HUDEP-2 (cell line): ENCODE results near the gene EVI5L.

ENCODE experiments used
- DNase-seq, 76 experiments: peaks; one replicate each; lab custom pipeline; 2025; ENCODE audit not compliant: unreplicated experiment in 76 of 76; lab: John Stamatoyannopoulos, UW

EVI5L gene

DNA sequence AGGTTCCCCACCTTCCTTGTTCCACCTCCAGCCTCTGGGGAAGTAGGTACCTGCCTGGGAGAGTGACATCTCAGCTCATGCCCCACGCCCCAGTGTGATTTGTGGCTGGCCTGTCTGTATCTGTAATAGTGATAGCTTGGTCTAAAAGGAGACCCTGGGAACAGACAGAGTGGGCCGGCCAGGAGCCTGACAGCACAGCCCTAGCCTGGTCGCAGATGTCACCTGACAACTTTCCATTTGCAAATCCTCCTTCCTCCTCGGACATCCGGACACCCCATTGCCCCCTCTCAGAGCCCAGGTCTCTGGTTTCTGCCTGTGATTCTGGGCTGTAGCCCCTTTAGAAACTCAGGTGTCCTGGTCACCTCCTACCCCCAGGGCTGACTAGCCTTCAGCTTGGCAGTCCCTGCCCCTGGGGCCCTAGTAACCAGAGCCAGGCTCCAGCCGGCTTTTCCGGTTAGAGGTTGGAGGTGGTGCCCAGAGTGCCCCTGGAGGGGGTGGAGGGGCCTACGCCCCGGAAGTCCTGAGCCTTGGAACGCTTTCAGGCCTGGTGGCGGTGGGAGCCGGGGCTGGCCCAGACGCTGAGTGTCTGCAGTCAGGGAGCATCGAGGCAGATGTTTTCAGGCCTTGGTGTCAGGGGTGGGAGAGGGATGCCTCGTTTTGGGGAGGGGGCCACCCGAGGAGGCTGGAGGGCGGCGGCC, 64.7 kb downstream of the EVI5L start:
- no peak for DNase-seq

DNA sequence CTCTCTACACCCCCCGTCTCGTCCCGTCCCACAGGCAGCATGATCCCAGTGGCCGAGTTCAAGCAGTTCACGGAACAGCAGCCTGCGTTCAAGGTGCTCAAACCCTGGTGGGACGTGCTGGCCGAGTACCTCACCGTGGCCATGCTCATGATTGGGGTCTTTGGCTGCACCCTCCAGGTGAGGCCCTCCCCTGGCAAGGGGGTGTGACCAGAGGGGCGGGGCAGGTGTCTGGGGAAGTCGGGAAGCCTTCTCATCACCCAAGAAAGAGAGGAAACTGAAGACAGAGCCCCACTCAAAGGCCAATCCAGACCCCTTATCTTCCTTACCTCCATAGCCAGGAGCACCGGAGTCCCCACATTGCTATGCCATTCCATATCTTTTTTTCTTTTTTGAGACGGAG, 65.5 kb downstream of the EVI5L start:
- no peak for DNase-seq

DNA sequence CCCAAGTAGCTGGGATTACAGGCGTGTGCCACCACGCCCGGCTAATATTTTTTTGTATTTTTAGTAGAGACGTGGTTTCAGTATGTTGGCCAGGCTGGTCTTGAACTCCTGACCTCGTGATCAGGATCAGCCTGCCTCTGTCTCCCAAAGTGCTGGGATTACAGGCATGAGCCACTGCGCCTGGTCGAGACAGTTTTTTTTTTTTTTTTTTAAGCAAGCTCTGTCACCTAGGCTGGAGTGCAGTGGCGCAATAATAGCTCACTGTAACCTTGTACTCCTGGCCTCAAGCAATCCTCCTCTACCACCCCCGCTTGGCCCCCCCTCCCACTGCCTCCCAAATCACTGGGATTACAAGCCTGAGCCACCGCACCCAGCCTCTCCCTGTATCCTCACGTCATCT, 67.3 kb downstream of the EVI5L start:
- DNase-seq = no peak

DNA sequence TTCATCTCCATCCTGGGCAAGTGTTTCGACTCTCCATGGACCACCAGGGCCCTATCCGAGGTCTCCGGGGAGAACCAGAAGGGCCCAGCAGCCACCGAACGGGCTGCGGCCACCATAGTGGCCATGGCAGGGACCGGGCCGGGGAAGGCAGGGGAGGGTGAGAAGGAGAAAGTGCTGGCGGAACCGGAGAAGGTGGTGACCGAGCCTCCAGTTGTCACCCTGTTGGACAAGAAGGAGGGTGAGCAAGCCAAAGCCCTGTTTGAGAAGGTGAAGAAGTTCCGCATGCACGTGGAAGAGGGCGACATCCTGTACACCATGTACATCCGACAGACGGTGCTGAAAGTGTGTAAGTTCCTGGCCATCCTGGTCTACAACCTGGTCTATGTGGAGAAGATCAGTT, 68.9 kb downstream of the EVI5L start:
- no peak for DNase-seq

DNA sequence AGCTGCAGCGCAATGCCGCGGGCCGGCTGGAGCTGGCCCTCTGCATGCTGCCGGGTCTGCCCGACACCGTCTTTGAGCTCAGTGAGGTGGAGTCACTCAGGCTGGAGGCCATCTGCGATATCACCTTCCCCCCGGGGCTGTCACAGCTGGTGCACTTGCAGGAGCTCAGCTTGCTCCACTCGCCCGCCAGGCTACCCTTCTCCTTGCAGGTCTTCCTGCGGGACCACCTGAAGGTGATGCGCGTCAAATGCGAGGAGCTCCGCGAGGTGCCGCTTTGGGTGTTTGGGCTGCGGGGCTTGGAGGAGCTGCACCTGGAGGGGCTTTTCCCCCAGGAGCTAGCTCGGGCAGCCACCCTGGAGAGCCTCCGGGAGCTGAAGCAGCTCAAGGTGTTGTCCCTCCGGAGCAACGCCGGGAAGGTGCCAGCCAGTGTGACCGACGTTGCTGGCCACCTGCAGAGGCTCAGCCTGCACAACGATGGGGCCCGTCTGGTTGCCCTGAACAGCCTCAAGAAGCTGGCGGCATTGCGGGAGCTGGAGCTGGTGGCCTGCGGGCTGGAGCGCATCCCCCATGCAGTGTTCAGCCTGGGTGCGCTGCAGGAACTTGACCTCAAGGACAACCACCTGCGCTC, 69.8 kb downstream of the EVI5L start:
- DNase-seq = no peak

DNA sequence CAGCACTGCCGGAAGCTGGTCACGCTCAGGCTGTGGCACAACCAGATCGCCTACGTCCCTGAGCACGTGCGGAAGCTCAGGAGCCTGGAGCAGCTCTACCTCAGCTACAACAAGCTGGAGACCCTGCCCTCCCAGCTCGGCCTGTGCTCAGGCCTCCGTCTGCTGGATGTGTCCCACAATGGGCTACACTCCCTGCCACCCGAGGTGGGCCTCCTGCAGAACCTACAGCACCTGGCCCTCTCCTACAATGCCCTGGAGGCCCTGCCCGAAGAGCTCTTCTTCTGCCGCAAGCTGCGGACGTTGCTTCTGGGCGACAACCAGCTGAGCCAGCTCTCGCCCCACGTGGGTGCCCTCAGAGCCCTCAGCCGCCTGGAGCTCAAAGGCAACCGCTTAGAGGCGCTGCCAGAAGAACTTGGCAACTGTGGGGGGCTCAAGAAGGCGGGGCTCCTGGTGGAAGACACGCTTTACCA, 70.4 kb downstream of the EVI5L start:
- DNase-seq = no peak

DNA sequence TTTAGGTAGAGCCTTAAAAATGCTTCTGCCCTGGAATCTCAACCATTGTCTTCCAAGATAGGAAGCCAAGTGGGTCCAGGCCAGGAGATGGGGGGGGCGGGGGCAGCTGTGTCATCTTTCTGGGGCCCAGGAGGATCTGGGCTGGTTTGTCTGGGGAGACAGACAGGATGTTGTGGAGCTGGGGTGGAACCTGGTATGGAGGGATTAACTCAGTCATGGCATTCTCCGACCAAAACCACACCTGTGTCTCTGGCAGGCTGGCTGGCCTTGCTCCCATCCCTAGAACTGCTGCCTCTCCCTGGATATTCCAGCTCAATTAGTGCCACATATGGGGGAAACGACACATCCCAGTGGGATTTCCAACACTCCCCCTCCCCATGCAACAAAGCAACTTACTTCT, 70.9 kb downstream of the EVI5L start:
- no peak for DNase-seq

DNA sequence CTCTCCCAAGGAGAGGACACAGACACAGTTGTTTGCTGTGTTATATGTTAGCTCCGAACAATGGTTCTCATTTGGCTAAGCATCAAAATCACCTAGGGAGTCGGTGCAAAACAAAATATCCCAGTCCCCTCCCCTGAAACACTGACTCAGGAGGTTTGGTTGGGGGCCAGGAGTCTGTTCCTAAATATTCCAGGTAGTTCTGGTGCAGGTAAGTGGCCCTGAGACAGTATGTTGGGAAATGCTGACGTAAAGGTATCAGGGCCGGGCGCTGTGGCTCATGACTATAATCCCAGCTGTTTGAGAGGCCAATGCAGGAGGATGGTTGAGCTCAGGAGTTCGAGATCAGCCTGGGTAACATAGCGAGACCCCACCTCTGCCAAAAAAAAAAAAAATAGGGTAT, 71.3 kb downstream of the EVI5L start:
- DNase-seq = no peak

DNA sequence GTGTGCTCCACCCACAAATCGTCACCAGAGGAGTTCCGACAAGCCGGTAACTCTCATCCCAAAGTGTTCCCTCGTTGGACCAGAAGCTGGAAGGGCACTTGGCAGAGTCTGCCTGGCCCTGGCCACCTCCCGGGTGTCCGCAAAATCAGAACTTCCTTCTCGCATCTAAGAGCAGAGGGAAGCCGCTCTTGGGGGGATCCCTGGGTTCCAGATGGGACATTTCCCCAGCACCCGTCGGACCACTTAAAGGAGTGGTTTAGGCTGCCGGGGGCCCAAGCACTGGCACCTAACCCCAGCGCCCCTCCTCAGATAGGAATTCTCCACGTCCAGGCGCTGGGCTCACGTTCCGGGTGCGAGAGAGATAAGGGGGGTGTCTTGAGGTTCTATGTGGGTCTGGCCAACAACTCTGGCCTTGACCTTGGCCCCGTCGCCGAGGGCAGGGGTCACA, 72.8 kb downstream of the EVI5L start:
- DNase-seq = peak in 1 of 76 experiments; percentile 33

DNA sequence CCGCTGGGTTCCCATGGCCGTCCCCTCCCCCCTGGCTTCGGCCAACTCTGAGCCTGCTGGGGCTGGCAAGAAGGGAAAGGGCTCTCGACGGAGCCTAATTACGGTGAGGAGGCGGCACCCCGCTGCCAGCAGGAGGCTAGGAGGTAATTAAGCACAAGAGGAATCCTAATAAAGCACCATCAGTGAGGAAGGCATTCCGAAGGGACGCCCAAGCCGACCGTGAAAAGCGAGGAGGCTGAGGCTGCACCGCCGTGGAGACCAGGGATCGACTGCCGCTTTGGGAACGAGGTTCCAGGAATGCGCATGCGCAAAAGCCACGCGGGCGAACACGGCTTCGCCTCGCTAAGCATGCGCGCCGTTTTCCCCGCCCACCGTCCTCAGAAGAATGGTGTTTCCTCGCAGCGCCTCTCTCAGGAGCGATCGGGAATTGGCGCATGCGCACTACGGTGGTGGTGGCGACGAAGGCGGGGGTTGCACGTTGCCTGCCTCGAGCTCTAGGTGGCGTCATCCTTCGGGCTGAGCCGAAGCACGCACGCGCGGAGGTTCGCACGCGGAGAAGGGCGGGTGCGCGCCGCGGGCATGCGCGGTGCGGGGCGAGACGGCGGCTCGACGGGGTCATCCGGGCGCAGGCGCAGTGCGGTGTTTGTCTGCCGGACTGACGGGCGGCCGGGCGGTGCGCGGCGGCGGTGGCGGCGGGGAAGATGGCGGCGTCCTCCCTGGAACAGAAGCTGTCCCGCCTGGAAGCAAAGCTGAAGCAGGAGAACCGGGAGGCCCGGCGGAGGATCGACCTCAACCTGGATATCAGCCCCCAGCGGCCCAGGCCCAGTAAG, 73.4 kb downstream of the EVI5L start, which contains the start of gene MAP2K7:
MAP2K7 (plus strand) TSS at position 634 of the 830 bp plus-strand sequence; CDS start at position 702, 68 bp downstream.
- peak; percentile 93 to 100 (median 100) for DNase-seq

DNA sequence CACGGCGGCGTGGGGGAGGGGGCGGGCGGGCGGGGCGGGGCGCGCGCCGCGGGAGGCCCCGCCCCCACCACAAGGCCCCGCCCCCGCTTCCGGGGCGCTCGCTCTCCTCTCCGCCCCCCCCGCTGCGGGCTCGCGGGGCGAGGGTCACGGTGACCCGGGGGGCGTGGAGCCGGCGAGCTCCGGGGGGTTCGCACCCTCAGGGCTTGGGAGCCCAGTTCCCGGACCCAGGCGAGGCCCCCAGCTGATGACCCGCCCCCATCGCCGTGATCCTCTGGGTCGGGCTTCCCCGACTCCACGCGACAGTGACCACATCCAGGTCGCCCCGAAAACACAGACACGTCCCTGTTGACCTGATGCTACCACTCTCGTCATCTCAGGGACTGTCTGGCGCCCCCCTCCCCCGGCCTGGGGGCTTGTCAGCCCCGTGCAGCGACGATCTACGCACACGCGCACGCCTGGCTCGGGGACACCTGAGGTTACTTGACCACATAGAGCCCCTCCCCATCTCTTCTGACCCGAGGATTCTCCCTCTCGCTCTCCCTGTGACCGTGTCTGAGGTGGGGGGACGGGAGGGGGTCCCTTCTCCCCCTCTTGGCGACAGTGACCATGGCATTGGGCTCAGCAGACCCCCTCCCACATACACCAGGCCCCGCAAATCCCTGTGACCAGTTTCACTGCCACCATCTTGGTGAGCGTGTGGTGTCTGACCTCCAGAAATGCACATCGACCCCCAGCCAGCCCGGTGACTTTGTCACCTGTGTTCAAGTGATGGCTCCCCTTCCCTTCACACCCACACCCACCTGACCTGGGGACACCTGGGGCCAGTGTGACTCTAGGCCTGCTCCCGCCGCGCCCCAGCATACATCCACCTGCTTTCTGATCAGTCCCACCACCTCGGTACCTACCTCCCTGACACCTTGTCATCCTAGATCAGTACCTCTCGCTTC, 74.3 kb downstream of the EVI5L start:
- DNase-seq = peak in 19 of 76 experiments; percentile 48 to 85 (median 59)

DNA sequence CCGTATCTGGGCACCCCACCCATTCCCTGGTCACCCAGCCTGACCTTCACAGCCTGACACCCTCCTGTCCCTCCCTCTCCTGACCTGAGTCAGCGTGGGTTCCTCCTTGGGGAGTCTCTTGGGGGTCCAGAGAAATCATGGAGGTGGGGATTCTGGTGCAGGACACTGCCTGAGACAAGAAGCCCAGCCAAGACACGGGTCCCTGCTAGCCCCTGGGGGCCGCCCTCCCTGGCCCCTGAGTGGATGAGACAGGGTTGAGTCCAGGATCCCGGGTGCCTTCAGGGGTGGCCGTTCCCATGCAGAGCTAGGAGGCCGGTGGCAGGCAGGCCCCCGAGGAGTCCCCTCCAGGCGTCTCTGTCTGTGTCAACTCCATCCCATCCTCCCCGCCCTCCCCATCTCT, 75.2 kb downstream of the EVI5L start:
- no peak for DNase-seq

DNA sequence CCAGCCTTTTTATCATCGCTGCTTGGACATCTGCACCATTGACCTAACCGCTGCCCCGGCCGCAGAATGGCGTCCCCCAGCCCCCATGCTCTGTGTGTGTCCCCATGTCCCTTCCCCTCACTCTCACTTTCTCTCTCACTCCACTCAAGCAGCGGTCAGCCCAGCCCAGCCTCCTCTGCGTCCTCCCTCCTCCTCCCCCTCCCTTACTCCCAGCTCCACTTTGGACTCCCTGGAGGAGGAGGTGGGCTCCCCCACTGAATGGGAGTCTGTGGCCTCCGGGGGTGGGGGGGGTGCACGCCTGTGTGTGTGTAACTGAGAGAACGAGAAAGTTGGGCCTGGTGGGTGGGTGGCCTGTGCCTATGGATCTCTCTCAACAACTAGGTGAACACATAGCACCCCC, 75.8 kb downstream of the EVI5L start:
- no peak for DNase-seq

DNA sequence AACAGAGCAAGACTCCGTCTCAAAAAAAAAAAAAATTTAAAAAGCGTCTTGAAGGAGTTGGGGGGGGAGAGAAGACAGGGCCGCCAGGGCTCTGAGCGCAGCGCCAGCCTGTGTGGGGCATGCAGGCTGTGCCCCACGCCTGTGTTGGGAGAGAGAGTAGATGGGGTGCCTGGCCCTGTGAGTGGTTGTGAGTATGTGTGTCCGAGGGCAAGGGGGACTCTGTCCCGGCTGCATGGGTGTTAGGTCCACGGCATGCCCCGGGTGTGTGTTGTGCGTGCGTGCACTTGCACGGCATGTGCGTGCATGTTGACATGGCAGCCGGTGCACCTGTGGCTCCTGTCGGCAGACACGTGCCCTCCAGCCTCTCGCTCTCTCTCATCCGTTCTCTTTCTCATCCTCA, 77.1 kb downstream of the EVI5L start:
- DNase-seq = no peak

DNA sequence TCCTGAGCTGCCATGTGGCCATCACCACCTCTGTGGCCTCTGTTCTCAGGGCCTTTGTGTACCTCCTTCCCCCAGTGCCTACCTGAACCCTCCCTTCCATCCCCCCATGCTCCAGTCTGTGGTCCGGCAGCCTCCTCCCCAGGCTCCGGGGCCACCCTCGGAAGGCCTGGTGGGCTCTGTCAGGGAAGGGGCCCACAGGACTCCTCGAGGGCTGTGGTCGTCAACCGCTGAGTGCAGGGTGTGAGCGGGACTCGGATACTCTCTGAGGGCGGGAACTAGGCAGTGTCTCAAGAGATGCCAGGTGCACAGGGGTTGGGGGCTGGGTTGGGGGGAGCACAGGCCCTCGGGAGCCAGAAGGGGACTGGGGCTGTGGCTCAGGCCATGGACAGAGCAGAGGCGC, 77.5 kb downstream of the EVI5L start:
- DNase-seq = no peak

DNA sequence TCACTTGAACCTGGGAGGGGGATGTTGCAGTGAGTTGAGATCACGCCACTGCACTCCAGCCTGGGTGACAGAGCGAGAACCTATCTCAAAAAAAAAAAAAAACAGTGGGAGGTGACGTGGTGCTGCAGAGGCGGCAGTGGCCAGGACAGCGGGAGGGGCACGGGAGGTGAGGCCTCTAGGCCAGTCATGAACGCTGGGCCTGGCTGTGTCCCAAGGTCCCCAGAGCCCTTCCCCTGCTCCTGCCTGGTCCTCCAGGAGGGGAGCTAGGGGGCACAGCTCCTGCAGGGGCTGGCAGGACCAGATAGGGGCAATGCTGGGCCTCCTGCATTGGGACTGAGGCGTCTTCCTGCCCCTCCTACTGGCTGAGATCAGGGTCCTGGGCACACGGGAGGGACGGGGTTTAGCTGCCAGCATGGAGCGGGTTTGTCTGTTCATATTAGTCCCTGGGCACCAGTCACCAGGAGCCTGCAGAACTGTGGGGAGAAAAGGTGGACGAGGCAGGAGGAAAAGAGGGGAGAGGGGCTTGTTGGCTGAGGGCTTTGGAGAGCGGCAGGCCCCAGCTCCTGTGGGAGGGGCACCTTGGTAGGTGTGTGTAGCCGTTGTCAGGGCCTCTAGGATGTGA, 78.2 kb downstream of the EVI5L start:
- peak in 51 of 76 experiments; percentile 21 to 81 (median 53) for DNase-seq

DNA sequence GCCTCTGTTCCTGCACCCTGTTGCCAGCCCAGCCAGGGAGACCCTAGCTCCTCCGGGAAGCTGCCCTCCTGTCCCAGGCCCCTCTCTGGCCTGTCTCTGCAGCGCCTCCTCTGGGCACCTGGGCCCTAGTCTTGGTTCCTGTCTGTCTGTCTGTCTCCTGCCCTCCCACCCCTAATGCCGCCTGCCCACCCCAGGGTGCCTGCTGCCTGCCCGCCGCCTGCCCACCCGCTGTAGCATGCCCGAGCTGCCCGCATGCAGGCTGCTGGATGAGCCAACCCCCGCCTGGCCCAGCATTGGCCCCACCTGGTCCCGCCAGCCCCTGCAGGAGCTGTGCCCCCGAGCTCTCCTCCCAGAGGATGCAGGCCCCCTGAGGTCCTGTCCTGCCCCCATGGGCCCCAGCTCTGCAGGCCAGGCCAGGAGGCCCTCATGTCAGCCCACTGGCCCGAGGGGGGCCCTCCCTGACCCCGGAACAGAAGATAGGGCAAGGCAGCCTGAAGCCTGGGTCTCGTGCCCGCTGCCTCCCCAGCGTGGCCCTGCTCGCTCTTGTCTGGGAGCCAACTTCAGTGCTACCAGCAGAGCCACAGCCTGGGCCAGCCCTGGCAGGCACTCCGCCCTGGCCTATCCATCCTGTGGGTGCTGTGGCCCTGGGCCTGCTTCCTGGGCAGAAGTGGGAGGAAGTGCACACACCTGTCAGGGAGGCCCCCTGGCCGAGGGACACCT, 78.9 kb downstream of the EVI5L start:
- DNase-seq = no peak

DNA sequence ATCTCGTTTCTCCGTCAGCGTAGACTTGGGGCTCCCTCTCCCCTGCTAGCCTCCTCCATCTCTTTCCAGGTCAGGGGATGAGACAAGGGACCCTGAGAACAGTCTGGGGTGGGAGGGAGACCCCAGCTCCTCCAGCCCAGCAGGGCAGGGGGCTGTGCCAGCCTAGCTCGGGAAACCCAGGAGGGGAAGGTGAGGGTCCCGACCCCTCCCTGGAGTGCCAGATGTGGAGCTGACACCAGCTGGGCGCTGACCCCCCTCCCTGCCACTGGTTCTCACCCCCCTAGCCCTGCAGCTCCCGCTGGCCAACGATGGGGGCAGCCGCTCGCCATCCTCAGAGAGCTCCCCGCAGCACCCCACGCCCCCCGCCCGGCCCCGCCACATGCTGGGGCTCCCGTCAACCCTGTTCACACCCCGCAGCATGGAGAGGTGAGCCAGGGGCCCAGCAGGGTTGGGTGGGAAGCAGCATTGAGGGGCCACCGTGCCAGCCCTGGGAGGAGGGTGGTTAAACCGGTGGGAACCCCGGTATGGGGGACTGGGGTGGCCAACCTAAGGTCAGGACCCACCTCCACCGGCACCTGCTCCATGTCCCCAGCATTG, 79.6 kb downstream of the EVI5L start:
- DNase-seq = no peak
